ENCODE measurements around the gene AMBRA1.

AMBRA1 gene

GRCh38 chr11:46533396-46534100, 60.3 kb downstream of the AMBRA1 start:
- H3K4me2 ChIP-seq (ENCODE audit: low read length), result no peak overlapping the region
- no peaks in the 10 kb centered on the region for H3K9me3 ChIP-seq (ENCODE audit: control insufficient read depth, low read length)
- H3K79me2 ChIP-seq, result peaks cover 48% of the 10 kb centered on the region
- H3K27me3 ChIP-seq (ENCODE audit: control insufficient read depth, insufficient read depth, low read length), result no peaks in the 10 kb centered on the region
- no peak overlapping the region for H2AFZ ChIP-seq
- TF ChIP-seq, protein P1, sequence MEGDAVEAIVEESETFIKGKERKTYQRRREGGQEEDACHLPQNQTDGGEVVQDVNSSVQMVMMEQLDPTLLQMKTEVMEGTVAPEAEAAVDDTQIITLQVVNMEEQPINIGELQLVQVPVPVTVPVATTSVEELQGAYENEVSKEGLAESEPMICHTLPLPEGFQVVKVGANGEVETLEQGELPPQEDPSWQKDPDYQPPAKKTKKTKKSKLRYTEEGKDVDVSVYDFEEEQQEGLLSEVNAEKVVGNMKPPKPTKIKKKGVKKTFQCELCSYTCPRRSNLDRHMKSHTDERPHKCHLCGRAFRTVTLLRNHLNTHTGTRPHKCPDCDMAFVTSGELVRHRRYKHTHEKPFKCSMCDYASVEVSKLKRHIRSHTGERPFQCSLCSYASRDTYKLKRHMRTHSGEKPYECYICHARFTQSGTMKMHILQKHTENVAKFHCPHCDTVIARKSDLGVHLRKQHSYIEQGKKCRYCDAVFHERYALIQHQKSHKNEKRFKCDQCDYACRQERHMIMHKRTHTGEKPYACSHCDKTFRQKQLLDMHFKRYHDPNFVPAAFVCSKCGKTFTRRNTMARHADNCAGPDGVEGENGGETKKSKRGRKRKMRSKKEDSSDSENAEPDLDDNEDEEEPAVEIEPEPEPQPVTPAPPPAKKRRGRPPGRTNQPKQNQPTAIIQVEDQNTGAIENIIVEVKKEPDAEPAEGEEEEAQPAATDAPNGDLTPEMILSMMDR (IDR thresholded peaks at IDR 0.05), result no peak
- no peak overlapping the region for H3K4me3 ChIP-seq (ENCODE audit: low read depth, low read length)
- H3K4me1 ChIP-seq, result no peaks in the 10 kb centered on the region
- H3K36me3 ChIP-seq (ENCODE audit: control insufficient read depth, insufficient read depth, low read length), result no peaks in the 10 kb centered on the region
- H3K9ac ChIP-seq, result no peak overlapping the region
- H3K27ac ChIP-seq, result no peak overlapping the region

DNA sequence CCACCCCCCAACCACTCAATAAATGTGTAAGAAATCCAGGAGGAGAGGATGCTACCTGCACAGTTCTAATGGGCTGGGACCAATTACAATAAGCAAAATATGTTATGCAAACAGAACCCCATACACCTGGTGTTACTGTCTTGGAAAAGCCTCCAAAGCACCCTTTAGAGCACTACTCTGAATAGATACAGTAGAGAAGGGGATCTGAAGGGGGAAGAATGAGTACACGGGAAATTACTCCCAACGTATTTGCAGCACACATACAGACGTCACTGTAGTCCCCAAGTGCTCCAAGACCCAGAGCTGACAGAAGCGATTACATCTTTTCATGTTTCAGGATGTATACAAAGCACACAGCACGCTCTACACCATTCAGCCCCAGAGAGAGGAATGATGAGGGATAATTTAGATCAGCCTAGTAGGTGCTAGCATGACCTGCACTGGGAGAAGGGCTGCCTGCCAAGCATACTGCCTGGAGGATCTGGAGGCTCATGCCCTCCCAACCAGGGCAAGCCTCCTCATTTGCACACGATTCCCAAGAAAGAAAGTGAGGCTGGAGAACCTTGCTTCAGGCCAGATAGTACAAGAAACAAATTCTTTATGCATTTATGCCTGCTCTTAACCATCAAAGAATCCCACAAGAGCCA, 63.8 kb downstream of the AMBRA1 start:
- Histone ChIP-seq H3K27ac (no peak overlapping the region), H3K4me1 (no peaks in the 10 kb centered on the region), H3K4me2 (ENCODE audit: low read length) (no peak overlapping the region), H3K36me3 (ENCODE audit: control insufficient read depth, insufficient read depth, low read length) (no peaks in the 10 kb centered on the region), H3K79me2 (peaks cover 46% of the 10 kb centered on the region), H3K4me3 (ENCODE audit: low read depth, low read length) (no peak overlapping the region), H3K27me3 (ENCODE audit: control insufficient read depth, insufficient read depth, low read length) (no peaks in the 10 kb centered on the region), H3K9ac (no peak overlapping the region), H3K9me3 (ENCODE audit: control insufficient read depth, low read length) (no peaks in the 10 kb centered on the region), H2AFZ (no peak overlapping the region)
- TF ChIP-seq, protein P1 (IDR thresholded peaks at IDR 0.05), result no peak

DNA sequence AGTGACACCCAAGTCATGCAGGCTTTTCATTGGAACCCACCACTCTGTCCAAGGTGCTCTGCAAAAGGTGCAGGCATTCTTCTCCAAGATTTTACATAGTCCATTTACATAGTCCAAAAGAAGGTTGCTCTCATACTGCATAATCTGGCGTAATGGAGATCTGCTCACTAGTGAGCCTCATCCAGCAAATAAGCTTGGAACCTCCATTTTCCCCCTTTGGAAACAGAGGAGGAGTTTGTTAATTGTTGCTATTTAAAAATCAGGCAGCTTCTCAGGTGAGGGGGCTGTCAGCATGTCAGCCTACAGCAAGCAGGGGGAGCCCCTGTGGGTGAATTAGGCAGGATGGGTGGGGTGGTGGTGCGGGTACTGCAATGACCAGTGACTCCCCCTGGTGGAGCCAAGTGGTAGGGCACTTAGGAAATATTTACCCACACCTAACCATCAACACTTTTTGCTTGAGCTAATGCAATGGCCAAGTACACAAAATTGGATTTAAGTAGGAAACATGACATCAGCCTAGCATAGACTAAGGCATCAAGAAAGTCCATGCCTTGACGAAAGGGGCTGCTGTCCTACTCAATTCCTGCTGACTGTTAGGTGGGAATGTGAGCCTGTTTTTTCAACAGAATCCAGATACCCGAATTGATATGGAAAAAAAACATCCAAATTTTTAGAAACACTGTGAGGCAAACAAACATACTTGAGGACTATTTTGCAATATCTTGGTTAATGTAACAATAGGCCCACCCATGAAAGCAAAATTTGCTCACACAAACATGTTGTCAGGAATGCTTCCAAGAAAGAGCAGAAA, 64.5 kb downstream of the AMBRA1 start:
- TF ChIP-seq, protein P1 (IDR thresholded peaks at IDR 0.05), result peak; percentile 85

DNA sequence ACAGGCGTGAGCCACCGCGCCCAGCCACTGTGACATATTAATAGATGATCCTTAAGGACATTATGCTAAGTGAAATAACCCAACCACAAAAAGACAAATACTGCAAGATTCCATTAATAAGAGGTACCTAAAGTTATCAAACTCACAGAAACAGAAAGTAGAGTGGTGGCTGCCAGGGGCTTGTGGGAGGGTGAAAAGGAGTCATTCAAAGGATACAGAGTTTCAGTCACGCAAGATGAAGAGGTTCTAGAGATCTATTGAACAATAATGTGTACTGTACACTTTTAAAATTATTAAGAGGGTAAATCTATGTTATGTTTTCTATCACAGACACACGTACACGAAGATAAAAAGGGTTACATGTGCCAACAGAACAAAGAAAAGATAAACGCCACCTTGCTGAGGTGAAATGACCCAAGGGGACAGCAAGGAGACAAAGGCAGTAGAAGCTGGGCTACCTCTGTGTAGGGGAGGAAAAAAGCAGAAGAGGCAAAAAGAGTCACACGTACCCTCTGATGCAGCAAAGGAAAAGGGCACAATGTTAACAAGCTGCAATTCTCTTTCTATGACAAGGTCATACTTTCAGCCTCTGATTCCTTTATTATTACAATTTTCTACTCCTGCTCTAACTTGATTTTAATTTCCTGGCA, 65.3 kb downstream of the AMBRA1 start:
- no peaks in the 10 kb centered on the region for H3K9me3 ChIP-seq (ENCODE audit: control insufficient read depth, low read length)
- no peak overlapping the region for H3K4me2 ChIP-seq (ENCODE audit: low read length)
- H3K4me1 ChIP-seq, result no peaks in the 10 kb centered on the region
- H2AFZ ChIP-seq, result no peak overlapping the region
- H3K27me3 ChIP-seq (ENCODE audit: control insufficient read depth, insufficient read depth, low read length), result no peaks in the 10 kb centered on the region
- no peaks in the 10 kb centered on the region for H3K36me3 ChIP-seq (ENCODE audit: control insufficient read depth, insufficient read depth, low read length)
- no peak overlapping the region for H3K9ac ChIP-seq
- TF ChIP-seq, protein P1 (IDR thresholded peaks at IDR 0.05), result no peak
- H3K79me2 ChIP-seq, result peaks cover 50% of the 10 kb centered on the region
- no peak overlapping the region for H3K4me3 ChIP-seq (ENCODE audit: low read depth, low read length)
- no peak overlapping the region for H3K27ac ChIP-seq

More for the DNA sequence above, 64.5 kb downstream of the AMBRA1 start:
- no peaks in the 10 kb centered on the region for H3K9me3 ChIP-seq (ENCODE audit: control insufficient read depth, low read length)
- no peak overlapping the region for H3K27ac ChIP-seq
- H3K79me2 ChIP-seq, result peaks cover 46% of the 10 kb centered on the region
- no peak overlapping the region for H3K4me2 ChIP-seq (ENCODE audit: low read length)
- H3K9ac ChIP-seq, result no peak overlapping the region
- no peaks in the 10 kb centered on the region for H3K36me3 ChIP-seq (ENCODE audit: control insufficient read depth, insufficient read depth, low read length)
- no peaks in the 10 kb centered on the region for H3K4me1 ChIP-seq
- H3K4me3 ChIP-seq (ENCODE audit: low read depth, low read length), result no peak overlapping the region
- H3K27me3 ChIP-seq (ENCODE audit: control insufficient read depth, insufficient read depth, low read length), result no peaks in the 10 kb centered on the region
- no peak overlapping the region for H2AFZ ChIP-seq
